Activated CD8-positive, alpha-beta memory T cell treated with anti-CD3 and anti-CD28 coated beads, Interleukin-2, amount 50 U/mL, for 1 hour (primary cell): ENCODE results near the gene PPP2R2D.
"Not testable (repeated sequence)": the region's sequence is repeated elsewhere in the genome, so short reads cannot be mapped to it uniquely, and the experiment has no call there.

Experiments
- DNase-seq: peaks from one replicate; pipeline ENCODE4 v3.0.0-alpha.2; 2020; ENCODE audit errors: extremely low read depth

The PPP2R2D gene

GRCh38 chr10:131908151-131908550 lies 7.3 kb downstream of the PPP2R2D start:
- no peak for DNase-seq

- DNase-seq, result no peak
Observed at GRCh38 chr10:131909014-131909808, 8.4 kb downstream of the PPP2R2D start.

- no peak for DNase-seq
Observed at GRCh38 chr10:131909929-131910328, 9.1 kb downstream of the PPP2R2D start.

GRCh38 chr10:131910663-131911314 lies 10.0 kb downstream of the PPP2R2D start:
- no peak for DNase-seq

GRCh38 chr10:131911451-131911850 lies 10.6 kb downstream of the PPP2R2D start:
- no peak for DNase-seq

GRCh38 chr10:131912620-131913019 lies 11.8 kb downstream of the PPP2R2D start:
- DNase-seq, result no peak

DNA sequence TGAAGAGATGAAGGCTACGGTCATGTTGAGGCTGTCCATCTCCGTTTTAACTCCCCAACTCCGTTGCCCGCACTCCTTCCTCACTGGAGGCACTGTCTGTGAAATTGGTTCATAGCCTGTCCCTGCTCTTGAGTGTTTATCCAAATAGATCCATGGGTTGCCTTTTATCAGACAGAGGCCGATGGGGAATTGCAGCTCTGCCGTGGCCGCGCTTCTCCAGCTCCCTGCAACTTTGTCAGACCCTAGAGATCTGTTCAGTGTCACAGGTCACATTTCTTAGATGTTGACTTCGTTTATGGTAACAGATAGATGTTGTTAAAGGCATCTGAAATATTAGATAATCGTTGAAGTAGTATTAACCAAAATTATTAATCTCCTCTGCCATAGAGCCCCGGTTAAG lies 14.7 kb downstream of the PPP2R2D start:
- DNase-seq, result no peak

DNA sequence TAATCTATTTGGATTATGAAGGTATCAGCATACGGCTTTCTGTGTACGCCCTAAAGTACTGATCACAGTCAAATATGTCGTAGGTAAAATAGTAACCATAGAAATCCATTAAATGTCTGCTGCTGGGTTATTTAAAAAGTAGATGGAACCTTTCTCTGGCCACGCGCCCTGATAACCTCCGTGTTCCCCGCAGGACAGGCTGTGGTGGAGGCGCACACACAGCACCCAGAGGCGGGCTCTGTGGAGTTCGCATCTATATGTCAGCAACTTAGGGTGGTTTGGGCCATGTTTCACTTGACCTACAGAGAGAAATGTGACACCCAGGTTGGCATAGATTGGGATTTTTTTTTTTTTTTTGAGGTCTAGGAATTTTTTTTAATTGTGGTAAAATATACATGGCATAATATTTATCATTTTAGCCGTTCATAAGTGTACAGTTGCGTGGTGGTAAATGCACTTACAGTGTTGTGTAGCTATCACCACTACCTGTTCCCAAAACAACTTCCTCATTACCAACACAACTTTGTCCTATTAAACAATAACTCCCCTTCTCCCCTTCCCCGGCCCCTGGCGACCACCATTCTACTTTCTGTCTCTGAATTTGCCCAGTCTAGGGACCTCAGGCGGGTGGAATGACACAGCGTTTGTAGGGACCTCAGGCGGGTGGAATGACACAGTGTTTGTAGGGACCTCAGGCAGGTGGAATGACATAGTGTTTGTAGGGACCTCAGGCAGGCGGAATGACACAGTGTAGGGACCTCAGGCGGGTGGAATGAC lies 15.4 kb downstream of the PPP2R2D start:
- no peak for DNase-seq

GRCh38 chr10:131916767-131917160 lies 16.0 kb downstream of the PPP2R2D start:
- DNase-seq, result not testable (repeated sequence)

- not testable (repeated sequence) for DNase-seq
Observed at GRCh38 chr10:131917496-131917895, 16.7 kb downstream of the PPP2R2D start.

GRCh38 chr10:131919461-131919860 lies 18.7 kb downstream of the PPP2R2D start:
- not testable (repeated sequence) for DNase-seq

- no peak for DNase-seq
Observed at GRCh38 chr10:131920151-131920550, 19.3 kb downstream of the PPP2R2D start.

- DNase-seq, result no peak
Observed at GRCh38 chr10:131920693-131921092, 19.9 kb downstream of the PPP2R2D start.

DNA sequence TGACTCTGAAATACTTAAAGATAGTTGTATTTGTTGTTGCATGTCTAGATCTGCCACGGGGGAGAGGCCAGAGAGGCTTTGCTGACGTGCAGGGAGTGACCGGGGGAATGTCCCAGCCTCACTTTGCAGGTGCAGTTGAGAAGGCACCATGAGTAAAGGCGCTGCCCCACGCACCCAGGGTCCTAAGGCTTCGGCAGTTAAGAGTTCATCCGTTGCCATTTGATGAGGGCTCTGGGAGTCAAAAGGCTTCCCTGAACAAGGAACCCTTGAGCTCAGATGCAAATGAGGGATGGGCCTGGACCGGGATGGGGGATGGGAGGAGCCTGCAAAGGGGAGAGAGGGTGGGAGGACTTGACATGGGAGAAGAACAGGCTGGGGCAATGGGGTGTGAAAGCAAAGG lies 20.4 kb downstream of the PPP2R2D start:
- DNase-seq, result no peak

GRCh38 chr10:131923038-131923756 lies 22.4 kb downstream of the PPP2R2D start:
- DNase-seq, result no peak

GRCh38 chr10:131925011-131925649 lies 24.3 kb downstream of the PPP2R2D start:
- no peak for DNase-seq

GRCh38 chr10:131925716-131926115 lies 24.9 kb downstream of the PPP2R2D start:
- no peak for DNase-seq

DNA sequence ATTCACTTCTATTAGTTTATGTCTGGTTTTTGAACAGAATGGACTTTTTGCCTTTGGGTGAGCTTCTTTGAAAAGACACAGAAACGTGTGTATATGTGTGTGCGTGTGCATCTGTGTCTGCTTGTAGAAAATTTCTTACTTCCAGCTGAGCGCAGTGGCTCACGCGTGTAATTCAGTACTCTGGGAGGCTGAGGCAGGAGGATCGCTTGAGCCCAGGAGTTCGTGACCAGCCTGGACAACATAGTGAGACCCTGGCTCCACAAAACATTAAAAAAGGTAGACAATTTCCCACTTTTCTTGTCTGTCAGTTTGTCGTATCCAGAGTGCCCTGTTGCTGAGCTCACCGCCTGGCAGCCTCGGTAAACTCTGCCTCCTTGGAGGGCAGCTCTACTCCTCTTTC lies 25.4 kb downstream of the PPP2R2D start:
- no peak for DNase-seq

GRCh38 chr10:131926743-131927595 lies 26.2 kb downstream of the PPP2R2D start:
- no peak for DNase-seq
